GM18870 (cell line): ENCODE results near the gene IL17RB.
A peak's percentile ranks its signal among the peaks of the same experiment; 100 is the strongest.

Experiments
- ATAC-seq: cut with Tn5 transposase; IDR thresholded peaks from one replicate; pipeline ENCODE4 v1.9.1; 2021; ENCODE audit warnings: moderate library complexity; ENCODE audit not compliant: unreplicated experiment

The IL17RB gene

GRCh38 chr3:53828581-53828980, 17.8 kb upstream of the IL17RB start:
- no peak for ATAC-seq

- no peak for ATAC-seq
Measured at GRCh38 chr3:53829605-53830004, 16.8 kb upstream of the IL17RB start.

DNA sequence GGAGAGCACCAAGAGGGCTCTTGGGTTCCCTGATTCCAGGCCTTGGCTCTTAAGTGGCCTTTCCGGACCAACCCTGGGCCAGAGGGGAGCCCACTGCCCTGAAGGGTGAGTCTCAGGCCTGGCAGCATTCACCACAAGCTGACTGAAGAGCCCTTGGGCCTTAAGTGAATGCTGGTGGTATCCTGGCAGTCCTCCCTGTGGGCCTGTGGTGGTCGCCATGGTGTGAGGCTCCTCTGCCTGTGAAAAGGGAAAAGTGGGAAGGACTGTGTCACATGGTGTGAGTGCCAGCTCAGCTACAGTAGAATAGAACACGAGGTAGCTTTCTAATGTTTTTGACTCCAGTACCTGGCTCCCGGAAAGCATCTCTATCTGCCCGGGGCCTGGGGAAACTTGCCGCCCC, 15.4 kb upstream of the IL17RB start:
- ATAC-seq = no peak

DNA sequence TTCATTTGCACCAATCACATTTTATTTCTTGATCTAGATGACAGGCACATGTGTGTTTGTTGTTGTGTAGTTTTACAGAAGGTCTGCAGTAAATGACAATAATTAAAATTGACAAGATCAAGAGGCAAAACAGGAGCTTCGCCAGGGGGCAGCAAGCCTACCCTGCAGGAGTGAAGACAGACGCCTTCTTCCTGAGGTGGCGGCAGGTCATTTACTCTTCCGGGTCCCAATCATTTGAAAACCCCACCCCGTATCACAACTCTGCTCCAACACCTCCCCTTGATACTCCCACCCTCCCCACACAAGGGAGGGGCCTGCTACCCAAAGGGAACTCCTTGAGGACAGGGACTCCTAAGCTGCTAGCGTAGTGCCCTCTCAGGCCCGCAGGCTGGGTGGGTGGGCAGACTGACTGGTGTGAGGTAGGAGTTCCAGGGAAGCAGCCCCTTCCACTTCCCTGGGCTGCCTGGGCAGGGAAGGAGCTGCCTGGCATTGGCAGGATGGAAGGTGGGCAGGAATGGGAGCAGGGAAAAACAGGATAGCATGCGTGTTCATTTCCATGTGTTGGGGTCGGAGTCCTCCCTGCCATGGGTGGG, 13.2 kb upstream of the IL17RB start:
- ATAC-seq = no peak

DNA sequence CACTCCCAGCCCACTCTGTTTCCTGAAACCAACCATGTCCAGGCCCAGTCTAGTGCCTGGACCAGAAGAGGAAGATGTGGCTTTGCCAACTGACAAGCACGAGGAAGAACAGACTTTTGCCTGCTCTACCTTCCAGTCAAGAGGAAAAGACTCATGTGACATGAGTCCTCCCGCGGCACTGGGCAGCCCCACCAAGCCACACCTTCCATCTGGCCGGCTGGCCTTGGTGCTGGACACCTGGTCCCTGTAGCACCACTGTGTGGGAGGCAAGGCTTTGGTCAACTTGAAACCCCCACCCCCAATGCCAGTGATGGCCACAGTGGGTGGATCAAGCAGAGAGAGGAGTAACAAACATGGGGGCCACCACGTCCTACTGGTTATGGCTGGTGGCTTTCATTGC, 12.7 kb upstream of the IL17RB start:
- no peak for ATAC-seq

DNA sequence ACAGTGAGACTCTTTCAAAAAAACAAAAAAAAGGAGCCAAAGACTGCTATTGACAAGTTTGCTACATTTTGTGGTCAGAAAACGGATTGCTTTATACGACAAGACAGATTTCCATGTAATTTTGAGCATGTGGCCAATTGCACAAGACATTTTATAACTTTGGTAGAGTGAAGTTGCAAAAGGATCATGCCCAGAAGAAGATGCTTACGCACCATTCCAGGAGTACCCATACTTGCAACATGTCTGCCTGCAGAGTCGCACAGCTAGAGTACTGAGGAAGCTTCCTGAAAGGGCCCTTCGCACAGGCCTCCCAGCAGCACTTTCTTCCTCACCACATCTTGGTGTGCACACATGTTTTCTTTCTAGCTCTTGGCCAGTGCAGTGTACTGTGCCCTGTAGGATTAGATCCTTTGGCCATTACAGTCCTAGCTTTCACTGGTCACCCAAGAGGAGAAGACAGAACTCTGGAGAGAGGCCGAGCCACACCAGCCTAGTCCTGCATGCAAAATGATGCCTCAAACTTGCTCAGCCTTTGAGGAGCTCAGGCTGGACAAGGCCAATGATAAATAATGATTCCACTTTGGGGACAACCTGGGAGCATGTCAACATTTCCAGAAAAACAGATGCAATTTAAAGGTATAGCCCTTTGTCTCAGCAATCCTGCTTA, 11.8 kb upstream of the IL17RB start:
- no peak for ATAC-seq

- ATAC-seq = no peak
Measured at GRCh38 chr3:53835257-53835656, 11.1 kb upstream of the IL17RB start.

DNA sequence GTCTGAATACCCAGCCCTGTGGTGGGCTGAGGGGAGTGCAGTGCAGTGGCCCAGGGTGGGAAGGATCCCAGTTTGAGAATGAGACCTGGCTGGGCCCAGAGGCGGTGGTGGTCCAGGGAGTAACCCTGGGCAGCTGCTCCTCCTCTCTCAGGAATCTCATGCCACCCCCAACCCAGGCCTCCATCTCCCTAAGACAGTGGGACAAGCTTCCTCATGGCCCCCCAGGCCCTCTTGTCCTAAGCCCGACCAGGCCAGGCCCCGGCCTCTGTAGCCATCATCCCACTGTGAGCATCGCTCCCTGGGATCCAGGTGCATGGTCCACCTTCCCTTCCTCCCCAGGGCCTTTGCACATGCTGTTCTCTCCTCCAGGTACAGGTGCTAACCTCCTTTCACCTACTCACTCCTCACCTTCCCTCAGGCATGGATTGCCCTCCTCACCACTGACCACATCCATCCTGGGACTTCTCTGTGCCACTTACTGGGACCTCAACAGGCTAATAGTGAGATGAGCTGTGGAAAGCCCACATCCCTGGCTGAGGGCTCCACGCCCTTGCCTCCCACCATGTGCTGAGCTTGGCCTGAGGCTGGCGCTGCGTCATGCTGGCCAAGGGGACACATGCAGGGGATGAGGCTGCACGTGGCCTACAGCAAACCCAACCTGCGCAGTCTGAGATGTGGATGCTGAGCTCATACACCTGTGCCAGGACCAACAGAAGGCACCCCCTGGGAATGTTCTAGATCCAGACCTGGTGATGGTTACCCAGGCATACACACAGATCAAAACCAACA, 10.1 kb upstream of the IL17RB start:
- no peak for ATAC-seq

DNA sequence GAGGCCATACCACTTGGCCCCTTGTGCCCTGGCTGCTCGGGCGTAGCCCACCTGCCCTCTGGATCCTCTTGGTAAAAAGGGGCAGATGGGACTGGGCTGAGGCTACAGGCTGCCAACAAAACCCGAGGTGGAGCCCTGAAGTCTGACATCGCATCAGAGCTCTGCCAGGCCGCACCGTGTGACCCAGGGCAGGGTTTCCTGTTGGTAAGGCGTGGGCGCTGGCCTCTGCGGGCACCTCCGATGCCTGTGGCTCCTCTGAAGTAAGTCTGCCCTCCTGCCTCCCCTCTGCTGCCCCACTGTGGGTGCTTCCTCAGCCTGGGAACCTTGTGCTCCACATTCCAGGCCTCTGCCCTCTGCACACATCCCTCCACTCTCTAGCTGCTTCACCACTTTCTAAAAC, 9.0 kb upstream of the IL17RB start:
- no peak for ATAC-seq

DNA sequence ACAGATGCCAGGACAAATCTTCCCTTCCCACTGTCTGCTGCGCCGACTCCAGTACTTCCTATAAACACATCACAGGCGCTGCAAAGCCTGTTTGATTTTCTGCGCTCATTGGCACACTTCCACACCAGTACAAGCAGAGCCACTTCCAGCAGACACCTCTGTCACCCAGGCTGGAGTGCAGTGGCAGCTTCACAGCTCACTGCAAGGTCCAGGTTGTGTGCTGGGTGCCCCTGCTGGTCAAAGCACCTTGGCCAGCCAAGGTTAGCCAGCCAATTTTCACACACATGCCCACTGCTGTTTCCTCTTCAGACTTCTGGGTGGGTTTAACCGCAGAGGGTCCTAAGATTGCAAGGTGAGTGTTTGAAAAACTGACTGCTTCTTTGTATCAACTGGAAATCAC, 5.1 kb upstream of the IL17RB start:
- no peak for ATAC-seq

- no peak for ATAC-seq
Measured at GRCh38 chr3:53842436-53843194, 3.8 kb upstream of the IL17RB start.

DNA sequence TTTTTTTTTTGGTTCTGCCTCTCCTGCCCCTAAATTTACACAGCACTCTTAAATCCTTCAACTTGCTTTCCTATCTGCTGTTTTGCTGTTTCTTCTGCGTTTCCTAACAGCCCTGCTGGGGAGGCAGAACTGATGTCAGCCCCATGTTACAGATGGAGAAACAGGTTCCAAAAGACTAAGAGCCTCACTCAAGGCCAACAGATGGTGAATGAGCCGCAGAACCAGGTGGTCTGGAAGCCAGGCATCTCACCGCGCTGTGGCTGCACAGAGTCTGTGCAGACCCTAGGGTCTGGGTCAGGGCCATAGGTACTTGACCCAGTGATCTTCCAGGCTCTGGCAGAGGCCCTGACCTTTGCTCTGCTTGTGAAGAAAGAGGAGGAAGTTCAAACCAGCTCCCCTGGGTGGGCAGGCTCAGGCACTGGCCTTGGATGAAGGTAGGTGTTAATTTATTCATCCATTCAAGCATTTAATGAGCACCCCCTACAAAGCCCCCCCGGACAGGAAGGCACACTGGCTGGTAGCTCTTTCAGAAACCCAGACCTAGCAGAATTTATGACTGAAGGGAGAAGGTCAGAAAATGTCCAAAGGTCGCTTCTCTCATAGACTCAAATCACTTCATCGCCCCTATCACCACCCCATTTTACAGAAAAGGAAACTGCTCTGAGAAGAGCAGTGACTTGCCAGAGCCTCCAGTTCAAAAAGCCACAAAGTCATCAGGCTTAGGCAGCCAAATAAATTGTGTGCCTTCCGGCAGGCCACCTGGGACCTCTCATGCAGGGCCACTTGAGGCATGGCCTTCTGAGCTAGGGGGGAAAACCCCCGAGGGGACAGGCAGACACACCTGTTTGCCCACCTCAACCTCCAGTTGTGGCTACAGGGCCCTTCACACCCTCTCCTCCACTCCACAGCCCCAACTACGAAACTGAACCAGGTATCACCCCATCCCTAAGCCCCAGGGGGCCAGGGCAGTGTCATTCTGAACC, 2.9 kb upstream of the IL17RB start:
- ATAC-seq = peak; percentile 41

- ATAC-seq = no peak
Measured at GRCh38 chr3:53844262-53845102, 1.9 kb upstream of the IL17RB start.

DNA sequence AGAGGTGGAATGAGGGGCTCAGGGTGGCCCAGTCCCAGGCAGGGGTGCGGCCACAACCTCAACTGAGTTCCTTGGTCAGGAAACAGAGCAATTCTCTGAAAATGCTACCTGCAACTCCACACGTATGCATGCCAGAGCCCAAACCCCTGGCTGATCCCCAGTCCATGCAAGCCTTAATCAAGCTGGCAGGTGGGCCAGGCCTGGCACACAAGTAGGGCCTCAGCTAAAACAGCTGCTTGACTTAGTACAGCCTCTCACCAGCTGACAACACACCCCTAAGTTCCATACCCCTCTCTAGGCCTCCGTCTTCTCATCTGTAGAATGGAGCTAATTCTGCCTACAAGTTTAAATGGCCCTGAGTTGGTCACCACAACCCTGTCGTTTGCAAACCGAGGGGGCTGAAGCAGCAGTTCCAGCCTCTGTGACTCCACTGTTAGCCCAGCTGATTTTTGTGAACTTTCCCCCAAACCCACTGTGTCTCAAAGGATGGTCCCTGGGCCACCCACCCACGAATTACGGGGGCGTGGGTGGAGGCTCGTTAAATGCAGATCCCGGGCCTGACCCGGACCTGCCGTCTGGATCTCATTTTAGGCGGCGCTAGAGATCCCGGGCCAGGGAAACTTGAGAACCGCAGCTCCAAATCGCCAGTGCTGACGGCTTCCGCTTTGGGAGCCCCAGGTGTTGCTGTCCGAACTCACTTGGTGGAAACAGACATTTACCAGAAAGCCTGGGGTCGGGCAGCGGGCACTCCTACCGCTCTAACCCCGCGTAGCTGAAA, 1.1 kb upstream of the IL17RB start:
- no peak for ATAC-seq

- no peak for ATAC-seq
Measured at GRCh38 chr3:53845881-53846133, 561 bp upstream of the IL17RB start.

DNA sequence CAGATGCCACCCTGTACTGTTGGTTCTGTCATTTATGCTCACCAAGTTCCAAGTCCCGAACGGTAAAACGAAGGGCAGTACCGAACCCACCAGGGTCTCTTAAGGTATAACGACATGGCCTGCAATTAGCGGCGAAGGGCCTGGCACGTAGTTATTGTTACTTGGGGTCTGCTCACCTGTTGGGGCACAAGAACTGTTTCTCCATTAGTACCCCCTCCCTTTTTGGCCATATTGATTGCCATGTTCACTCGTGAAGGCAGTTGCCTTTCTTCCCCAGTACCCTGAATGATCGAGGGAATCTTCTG, 435 bp downstream of the IL17RB start:
- ATAC-seq = no peak

DNA sequence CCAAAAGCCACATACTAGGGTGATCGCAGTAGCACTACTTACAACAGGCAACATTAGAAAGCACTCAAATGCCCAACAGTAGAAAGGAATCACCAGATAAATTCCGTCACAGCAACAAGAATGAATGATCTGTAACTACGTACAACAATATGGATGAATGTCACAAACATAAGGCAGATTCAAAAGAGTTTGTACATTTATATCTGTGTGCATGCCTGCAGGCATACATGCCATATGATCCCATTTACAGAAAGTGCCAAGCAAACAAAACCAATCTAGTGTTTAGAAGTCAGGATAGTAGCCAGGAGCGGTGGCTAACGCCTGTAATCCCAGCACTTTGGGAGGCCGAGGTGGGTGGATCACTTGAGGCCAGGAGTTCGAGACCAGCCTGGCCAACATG, 3.5 kb downstream of the IL17RB start:
- ATAC-seq = no peak

DNA sequence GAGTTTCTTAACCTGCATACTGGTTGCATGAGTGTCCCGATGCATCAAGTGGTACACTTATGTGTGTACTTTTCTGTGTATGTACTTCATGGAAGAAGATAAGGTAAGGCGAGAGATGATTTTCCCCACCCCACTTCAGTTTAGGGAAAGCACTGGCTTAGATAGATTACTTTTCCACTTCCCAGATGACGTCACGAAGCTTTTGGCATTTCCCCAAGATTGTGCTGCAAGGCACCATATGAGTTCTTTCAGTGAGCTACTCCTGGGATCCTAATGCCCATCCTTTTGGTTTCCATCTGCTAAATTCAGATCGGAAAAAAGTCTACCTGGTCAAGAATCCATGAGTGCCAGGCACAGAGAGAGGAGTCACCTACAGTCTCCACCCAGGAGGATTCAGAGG, 4.5 kb downstream of the IL17RB start:
- ATAC-seq = no peak

GRCh38 chr3:53856964-53857363, 10.6 kb downstream of the IL17RB start:
- no peak for ATAC-seq
